UCSD-AML1 (cell line): ENCODE data around the gene CCDC107.
"Not testable (repeated sequence)": the region's sequence is repeated elsewhere in the genome, so short reads cannot be mapped to it uniquely, and the experiment has no call there.

Experiments
- DNase-seq: peaks from one replicate; lab custom pipeline; 2025; ENCODE audit not compliant: unreplicated experiment; lab: John Stamatoyannopoulos, UW

The CCDC107 gene

GRCh38 chr9:35637427-35637955 lies 20.6 kb upstream of the CCDC107 start:
- not testable (repeated sequence) for DNase-seq

GRCh38 chr9:35638751-35639150 lies 19.3 kb upstream of the CCDC107 start:
- DNase-seq: not testable (repeated sequence)

- not testable (repeated sequence) for DNase-seq
Measured at GRCh38 chr9:35639225-35639624, 18.9 kb upstream of the CCDC107 start.

- no peak for DNase-seq
Measured at GRCh38 chr9:35639631-35640030, 18.5 kb upstream of the CCDC107 start.

- DNase-seq: not testable (repeated sequence)
Measured at GRCh38 chr9:35640431-35640830, 17.7 kb upstream of the CCDC107 start.

- not testable (repeated sequence) for DNase-seq
Measured at GRCh38 chr9:35641478-35641877, 16.6 kb upstream of the CCDC107 start.

- DNase-seq: no peak
Measured at GRCh38 chr9:35643046-35643445, 15.0 kb upstream of the CCDC107 start.

- not testable (repeated sequence) for DNase-seq
Measured at GRCh38 chr9:35645736-35646135, 12.4 kb upstream of the CCDC107 start.

GRCh38 chr9:35646153-35646532 lies 11.9 kb upstream of the CCDC107 start:
- DNase-seq: peak; percentile 71

- peak; percentile 94 for DNase-seq
Measured at GRCh38 chr9:35646533-35647265, 11.4 kb upstream of the CCDC107 start.

GRCh38 chr9:35649431-35650340 lies 8.4 kb upstream of the CCDC107 start:
- peak; percentile 67 for DNase-seq

- no peak for DNase-seq
Measured at GRCh38 chr9:35650341-35651158, 7.5 kb upstream of the CCDC107 start, which contains the start of gene SIT1. Gene SIT1 (minus strand): TSS chr9:35650931. CDS start chr9:35650853, 78 bp downstream.

GRCh38 chr9:35651956-35652828 lies 5.9 kb upstream of the CCDC107 start:
- no peak for DNase-seq

GRCh38 chr9:35652829-35653209 lies 5.3 kb upstream of the CCDC107 start:
- no peak for DNase-seq

- DNase-seq: no peak
Measured at GRCh38 chr9:35653611-35654010, 4.5 kb upstream of the CCDC107 start.

- DNase-seq: peak; percentile 63
Measured at GRCh38 chr9:35656348-35656747, 1.7 kb upstream of the CCDC107 start.

GRCh38 chr9:35656831-35657545 lies 1.1 kb upstream of the CCDC107 start:
- DNase-seq: no peak

GRCh38 chr9:35657546-35658136 lies 451 bp upstream of the CCDC107 start, which contains the start of gene RMRP:
Gene RMRP (minus strand): TSS chr9:35658019.
- peak; percentile 96 for DNase-seq

- peak; percentile 57 for DNase-seq
Measured at GRCh38 chr9:35658968-35659220, 802 bp downstream of the CCDC107 start.
